Smooth muscle cell of the umbilical artery (primary cell): ENCODE data around the gene AOPEP. TPM values are rescaled to one million over a fixed set of nuclear protein-coding genes. Genes with fewer than 3 reads are reported as not detected.

Source experiments
- total RNA-seq: library from RNA; depleted of rRNA; stranded (reverse); fragments of >200 nt; gene quantifications from 2 replicates; pipeline ENCODE4 v1.2.3, GENCODE V29; 2014

The AOPEP gene, protein sequence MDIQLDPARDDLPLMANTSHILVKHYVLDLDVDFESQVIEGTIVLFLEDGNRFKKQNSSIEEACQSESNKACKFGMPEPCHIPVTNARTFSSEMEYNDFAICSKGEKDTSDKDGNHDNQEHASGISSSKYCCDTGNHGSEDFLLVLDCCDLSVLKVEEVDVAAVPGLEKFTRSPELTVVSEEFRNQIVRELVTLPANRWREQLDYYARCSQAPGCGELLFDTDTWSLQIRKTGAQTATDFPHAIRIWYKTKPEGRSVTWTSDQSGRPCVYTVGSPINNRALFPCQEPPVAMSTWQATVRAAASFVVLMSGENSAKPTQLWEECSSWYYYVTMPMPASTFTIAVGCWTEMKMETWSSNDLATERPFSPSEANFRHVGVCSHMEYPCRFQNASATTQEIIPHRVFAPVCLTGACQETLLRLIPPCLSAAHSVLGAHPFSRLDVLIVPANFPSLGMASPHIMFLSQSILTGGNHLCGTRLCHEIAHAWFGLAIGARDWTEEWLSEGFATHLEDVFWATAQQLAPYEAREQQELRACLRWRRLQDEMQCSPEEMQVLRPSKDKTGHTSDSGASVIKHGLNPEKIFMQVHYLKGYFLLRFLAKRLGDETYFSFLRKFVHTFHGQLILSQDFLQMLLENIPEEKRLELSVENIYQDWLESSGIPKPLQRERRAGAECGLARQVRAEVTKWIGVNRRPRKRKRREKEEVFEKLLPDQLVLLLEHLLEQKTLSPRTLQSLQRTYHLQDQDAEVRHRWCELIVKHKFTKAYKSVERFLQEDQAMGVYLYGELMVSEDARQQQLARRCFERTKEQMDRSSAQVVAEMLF
- total RNA-seq, result 60.7 and 76.6 TPM in 2 replicates

DNA sequence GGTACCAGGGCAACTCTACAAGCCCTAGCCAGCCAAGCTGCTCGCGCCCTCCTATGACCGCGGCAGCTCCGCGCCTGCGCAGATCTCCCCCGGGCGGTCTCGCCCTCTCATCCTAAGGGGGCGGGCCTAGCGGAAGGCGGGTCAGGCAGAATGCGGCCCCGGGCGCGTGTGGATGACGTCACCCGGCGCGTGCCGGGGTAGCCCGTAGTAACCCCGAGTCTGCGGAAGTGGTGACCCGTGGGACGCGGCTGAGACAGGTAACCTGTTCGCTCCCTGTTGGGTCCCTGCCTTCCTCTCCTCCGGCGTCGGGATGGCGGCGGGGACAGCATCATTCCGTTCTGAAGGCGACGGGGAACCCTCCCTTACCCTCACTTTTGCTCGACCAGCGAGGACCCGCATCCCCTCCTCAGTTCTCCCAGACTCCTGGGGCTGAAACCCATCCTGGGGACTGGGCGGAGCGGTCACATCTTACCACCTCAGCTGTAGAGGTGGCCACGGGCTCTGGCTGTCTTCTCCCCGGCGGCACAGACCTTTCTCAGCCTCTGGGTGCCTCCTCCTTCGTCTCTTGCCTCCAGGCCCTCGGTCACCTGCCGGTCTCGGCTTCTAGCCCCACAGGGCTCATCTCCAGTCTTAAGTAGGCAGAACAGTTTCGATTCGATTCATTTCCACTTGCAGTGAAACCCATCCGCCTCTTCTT is at the start of gene AOPEP:
TSS of gene AOPEP (plus strand) at position 205 of the 697 bp plus-strand sequence. CDS start 33,085 bp downstream, outside the sequence.

Other genes with a start within 250 kb of the AOPEP start
- 0.30 TPM in 1 of 2 replicates, not detected in the other for gene PCAT7, start 171.6 kb upstream of the AOPEP start, total RNA-seq
- gene FBP2, start 132.9 kb upstream of the AOPEP start, total RNA-seq, result not detected in 2 replicates
- not detected in 2 replicates for gene FBP1, start 87.2 kb upstream of the AOPEP start, total RNA-seq